Peyer's patch (tissue), 4 donors: ENCODE measurements around the gene RBPJL.

Source experiments
- CTCF ChIP-seq, 6 experiments: fragments of 450-650 bp in 4 of 6; fragments of 200-600 bp in 2 of 6; sonication (generic) in 1 of 6; IDR thresholded peaks; one replicate each; pipeline ENCODE4 v1.5.1; 2017 to 2019; ENCODE audit warnings: antibody characterized with exemption in 6 of 6, mild to moderate bottlenecking in 3 of 6, moderate library complexity in 1 of 6
- POLR2A ChIP-seq, 2 donors: fragments of 450-650 bp; IDR thresholded peaks; one replicate each; pipeline ENCODE4 v1.5.1; 2017; ENCODE audit warnings: antibody characterized with exemption in 2 of 2, mild to moderate bottlenecking in 2 of 2, moderate library complexity in 2 of 2

GRCh38 chr20:45292343-45292742 is 14.3 kb upstream of the RBPJL start:
- TF ChIP-seq POLR2A (IDR thresholded peaks at IDR 0.05) (no peak), CTCF (IDR thresholded peaks at IDR 0.05) (no peak)
